Measurements from ENCODE around the gene RASAL1. TPM values are rescaled to one million over a fixed set of nuclear protein-coding genes. Genes with fewer than 3 reads are reported as not detected.

RASAL1 gene
- total RNA-seq = not detected in 2 replicates

- DNase-seq (ENCODE audit: low read depth, low spot score) = no peak
Observed at GRCh38 chr12:113135178-113136127, at the start of gene RASAL1. TSS of gene RASAL1 (minus strand) at chr12:113135761. CDS start at chr12:113135462, 299 bp downstream.

DNA sequence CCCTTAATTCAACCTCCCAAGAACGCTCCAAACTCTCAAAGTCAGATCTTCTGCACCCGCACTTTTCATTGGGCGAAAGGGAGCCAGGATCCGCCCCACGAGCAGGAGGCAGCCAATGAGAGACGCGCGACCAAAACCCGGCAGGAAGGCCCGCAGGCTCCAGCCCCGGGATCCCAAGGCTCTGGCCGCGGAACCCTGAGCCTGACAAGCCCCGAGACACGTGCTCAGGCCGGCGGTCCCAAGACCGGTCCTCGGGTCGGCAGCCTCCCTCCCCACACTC lies 49.3 kb upstream of the RASAL1 start:
- DNase-seq (ENCODE audit: low read depth, low spot score) = peak; percentile 56

DNA sequence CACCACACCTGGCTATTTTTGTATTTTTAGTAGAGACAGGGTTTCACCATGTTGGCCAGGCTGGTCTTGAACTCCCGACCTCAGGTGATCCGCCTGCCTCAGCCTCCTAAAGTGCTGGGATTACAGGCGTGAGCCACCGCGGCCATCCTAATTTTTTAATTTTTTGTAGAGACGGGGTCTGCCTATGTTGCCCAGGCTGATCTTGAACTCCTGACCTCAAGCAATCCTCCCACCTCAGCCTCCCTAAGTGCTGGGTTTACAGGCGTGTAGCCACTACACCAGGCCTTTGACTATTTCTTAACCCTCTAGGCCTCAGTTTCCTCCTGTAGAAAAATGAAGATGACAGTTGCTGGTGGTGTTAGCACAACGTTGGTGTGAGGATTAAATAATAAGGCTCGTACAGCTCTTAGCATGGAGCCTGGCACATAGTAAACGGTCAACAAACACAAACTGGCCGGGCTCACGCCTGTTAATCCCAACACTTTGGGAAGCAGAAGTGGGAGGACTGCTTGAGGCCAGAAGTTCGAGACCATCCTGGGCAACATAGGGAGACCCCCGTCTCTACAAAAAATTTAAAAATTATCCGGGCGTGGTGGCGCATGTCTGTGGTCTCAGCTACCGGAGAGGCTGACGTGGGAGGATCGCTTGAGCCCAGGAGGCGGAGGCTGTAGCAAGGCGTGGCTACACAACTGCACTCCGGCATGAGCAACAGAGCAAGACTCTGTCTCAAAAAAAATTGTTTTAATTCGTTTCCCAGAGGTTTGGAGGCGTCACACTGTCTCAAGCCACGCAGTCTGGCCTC lies 48.7 kb upstream of the RASAL1 start:
- no peak for DNase-seq (ENCODE audit: low read depth, low spot score)

- no peak for DNase-seq (ENCODE audit: low read depth, low spot score)
Observed at GRCh38 chr12:113183030-113183589, 47.5 kb upstream of the RASAL1 start.

GRCh38 chr12:113181975-113182374 lies 46.4 kb upstream of the RASAL1 start:
- no peak for DNase-seq (ENCODE audit: low read depth, low spot score)

DNA sequence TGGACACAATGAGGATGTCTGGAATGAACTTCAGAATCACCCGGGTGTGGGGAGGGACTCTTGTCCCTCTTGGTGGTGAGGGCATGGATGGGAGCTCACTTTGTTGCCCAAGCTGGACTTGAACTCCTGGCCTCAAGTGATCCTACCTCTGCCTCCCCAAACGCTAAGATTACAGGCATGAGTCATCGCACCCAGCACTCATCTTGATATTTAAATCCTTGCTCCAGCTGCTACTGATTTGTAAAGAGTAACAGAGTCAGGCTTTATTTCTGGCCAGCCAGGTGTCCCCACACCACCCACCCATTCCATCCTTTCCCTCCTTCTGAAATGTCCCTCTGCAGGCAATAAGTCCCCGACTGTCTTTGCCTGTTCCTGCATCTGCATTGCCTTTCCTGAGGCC lies 44.8 kb upstream of the RASAL1 start:
- no peak for DNase-seq (ENCODE audit: low read depth, low spot score)

GRCh38 chr12:113179023-113179422 lies 43.5 kb upstream of the RASAL1 start:
- no peak for DNase-seq (ENCODE audit: low read depth, low spot score)

- DNase-seq (ENCODE audit: low read depth, low spot score) = no peak
Observed at GRCh38 chr12:113174461-113175384, 39.2 kb upstream of the RASAL1 start.

- DNase-seq (ENCODE audit: low read depth, low spot score) = no peak
Observed at GRCh38 chr12:113173081-113173698, 37.6 kb upstream of the RASAL1 start.

DNA sequence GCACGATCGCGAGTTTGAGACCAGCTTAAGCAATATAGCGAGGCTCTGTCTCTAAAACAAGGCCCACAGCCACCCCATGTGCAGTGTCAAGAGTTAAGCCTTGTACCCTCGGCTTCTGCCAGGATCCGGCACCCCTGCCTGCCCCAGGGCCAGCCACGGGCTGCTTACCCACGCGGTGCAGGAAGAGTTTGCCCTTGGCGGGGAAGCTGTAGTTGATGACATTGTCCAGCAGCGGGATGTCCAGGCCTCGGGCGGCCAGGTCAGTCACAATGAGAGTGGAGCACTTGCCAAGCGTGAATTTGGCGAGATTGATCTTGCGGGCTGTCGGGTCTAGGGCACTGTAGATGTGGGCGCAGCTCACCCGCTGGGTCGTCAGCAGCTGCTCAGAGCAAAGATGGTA lies 36.6 kb upstream of the RASAL1 start:
- DNase-seq (ENCODE audit: low read depth, low spot score) = no peak

DNA sequence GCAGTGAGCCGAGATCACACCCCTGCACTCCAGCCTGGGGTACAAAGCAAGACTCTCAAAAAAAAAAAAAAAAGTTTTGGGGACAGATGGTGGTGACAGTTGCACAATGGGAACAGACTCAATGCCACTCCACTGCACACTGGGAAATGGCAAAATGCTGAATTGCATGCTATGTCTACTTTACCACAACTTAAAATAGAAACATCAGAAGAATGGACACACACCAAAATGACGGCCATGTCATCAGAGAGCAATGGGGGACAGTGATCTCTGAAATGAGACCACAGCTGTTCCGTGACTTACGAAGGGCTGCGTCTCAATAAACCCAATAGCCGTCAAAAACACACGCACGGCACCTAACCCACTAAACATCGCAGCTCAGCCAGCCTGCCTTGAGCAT lies 36.0 kb upstream of the RASAL1 start:
- DNase-seq (ENCODE audit: low read depth, low spot score) = no peak

- no peak for DNase-seq (ENCODE audit: low read depth, low spot score)
Observed at GRCh38 chr12:113170926-113171325, 35.4 kb upstream of the RASAL1 start.

DNA sequence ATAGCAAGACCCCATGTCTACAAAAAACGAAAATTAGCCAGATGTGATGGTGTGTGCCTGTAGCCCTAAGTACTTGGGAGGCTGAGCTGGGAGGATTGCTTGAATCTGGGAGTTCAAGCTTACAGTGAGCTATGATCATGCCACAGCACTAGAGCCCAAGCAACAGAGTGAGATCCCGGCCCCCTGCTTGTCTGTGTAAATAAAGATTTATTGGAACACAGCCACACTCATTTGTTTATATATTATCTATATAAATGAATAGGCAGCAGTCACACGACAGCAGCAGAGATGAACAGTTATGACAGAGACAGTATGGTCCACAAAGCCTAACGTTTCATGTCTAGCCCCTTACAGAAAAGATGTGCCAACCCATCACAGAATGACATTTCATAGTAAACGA lies 34.9 kb upstream of the RASAL1 start:
- DNase-seq (ENCODE audit: low read depth, low spot score) = no peak

DNA sequence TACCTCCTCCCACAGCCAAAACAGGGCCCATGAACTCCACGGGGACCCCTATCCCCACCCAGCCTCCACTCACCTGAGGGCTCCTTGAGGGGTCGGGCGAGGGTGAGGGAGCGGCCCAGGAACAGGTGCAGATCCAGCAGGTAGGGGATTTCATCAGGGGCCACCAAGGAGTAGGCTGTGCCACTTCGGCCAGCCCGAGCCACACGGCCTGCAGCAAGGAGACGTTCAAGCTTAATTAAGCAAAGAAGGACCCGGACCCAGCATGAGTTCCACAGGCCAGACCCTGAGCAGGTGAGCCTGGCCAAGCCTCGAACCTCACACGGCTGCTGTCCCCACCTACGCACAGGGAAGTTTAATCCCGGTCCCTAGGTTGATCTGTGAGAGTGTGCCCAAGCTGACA lies 34.1 kb upstream of the RASAL1 start:
- no peak for DNase-seq (ENCODE audit: low read depth, low spot score)

- no peak for DNase-seq (ENCODE audit: low read depth, low spot score)
Observed at GRCh38 chr12:113167868-113168267, 32.3 kb upstream of the RASAL1 start.

DNA sequence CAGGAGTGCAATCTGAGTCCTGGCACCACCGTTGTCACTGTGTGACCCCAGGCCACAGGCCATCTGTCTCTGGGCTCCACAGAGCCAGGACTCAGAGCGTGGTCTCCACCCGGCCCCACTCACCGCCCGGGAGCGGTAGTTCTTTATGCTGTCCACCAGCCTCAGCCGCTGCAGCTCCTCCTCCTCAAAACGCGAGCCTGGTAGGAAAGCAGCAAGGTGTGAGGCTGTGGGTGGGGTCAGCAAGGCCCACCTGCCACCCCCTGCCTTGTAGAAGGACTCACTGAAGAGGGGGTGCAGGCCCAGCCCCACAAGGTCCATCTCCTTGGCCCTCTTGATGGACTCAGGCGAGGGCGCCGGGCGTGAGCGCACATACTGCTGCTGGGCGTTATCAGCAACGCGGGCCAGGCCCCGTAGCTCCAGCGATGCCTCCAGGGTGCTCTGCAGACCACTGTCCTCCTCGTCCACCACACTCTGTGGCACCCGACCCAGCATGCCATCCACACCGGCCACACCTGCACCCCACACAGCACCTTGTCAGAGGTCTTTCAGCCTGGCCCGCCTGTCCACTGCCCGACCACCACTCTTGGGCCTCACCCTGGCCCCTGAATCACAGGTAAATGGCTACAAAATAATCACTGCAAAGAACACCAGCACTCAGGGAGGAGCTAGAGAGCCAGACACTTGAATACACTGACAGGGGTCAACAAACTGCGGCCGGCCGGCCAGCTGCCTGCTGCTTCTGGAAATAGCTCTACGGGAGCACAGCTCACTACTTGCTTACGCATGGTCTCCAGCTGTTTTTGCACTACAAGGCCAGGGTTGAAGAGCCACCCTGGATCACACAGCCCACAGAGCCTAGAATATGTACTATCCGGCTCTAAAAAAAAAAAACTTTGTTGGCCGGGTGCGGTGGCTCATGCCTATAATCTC lies 30.2 kb upstream of the RASAL1 start:
- DNase-seq (ENCODE audit: low read depth, low spot score) = no peak

DNA sequence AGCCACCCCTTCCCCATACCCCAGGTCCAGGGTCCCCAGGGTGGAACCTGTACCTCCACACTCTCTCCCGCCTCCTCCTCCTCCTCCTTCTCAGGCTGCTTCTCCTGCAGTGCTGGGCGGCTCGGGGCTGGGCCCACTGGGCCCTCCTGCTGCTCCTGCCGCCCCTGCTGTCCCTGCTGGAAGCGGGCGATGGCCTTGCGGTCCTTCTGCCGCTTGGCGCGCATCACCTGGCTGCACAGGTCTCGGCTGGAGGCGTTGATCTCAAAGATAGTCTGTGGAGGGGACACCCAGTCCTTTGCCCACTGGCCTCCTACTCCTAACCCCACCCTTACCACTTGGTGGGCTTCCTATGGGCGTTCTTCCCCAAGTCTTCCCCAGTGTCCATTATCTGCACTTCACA lies 28.5 kb upstream of the RASAL1 start:
- no peak for DNase-seq (ENCODE audit: low read depth, low spot score)

DNA sequence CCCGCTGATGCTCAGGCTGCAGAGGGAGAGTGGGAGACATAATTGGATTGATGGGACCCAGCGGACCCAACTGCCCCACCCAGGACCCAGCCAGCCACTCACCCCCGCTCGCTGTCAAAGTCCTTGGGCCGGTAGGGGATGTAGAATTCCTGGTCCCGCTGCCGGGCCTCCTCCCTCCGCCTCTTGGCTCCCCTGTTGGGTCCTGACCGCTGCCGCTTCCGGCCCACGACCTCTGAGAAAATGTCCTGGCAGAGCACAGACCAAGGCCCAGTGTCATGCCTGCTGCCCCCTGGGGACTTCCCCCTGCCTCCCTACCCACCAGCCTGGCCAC lies 27.4 kb upstream of the RASAL1 start:
- DNase-seq (ENCODE audit: low read depth, low spot score) = no peak

- no peak for DNase-seq (ENCODE audit: low read depth, low spot score)
Observed at GRCh38 chr12:113162102-113163029, 26.8 kb upstream of the RASAL1 start.
